HAP-1 (cell line): ENCODE results near the gene ASB10.

Experiments used
- DNase-seq, 2 experiments: peaks; one replicate each; pipeline ENCODE4 v3.0.0-alpha.2; 2016 to 2020; ENCODE audit warnings: low spot score in 2 of 2
- H3K27me3 ChIP-seq: fragments of 250-450 bp; sonication (Bioruptor Pico); 2 replicates; pipeline ENCODE4 v1.5.1; 2020; ENCODE audit warnings: low read depth, mild to moderate bottlenecking, moderate library complexity
- H3K36me3 ChIP-seq: fragments of 250-450 bp; sonication (Bioruptor Pico); replicated peaks from 2 replicates; pipeline ENCODE4 v1.5.1; 2020; ENCODE audit warnings: mild to moderate bottlenecking
- H3K4me1 ChIP-seq: fragments of 250-450 bp; sonication (Bioruptor Pico); 2 replicates; pipeline ENCODE4 v1.5.1; 2020; ENCODE audit warnings: mild to moderate bottlenecking
- H3K4me3 ChIP-seq: fragments of 250-450 bp; sonication (Bioruptor Pico); 2 replicates; pipeline ENCODE4 v1.5.1; 2020; ENCODE audit warnings: mild to moderate bottlenecking, moderate library complexity
- H3K9me3 ChIP-seq: fragments of 250-450 bp; sonication (Bioruptor Pico); 2 replicates; pipeline ENCODE4 v1.5.1; 2020; ENCODE audit warnings: mild to moderate bottlenecking, moderate library complexity
- in situ Hi-C: fragments of 300-500 bp; cut with MboI; formaldehyde crosslinking; loops from 3 replicates; pipeline ENCODE4 v1.14.3; 2020; ENCODE audit warnings: low sequenced_read_pairs, inconsistent platforms, mixed read lengths

Gene ASB10

GRCh38 chr7:151186640-151187408 lies at the start of gene ASB10:
TSS of gene ASB10 (minus strand) at chr7:151187250. CDS start at chr7:151187130, 120 bp downstream.
- Histone ChIP-seq H3K9me3 (no peaks in the 10 kb centered on the region), H3K4me3 (no peak within 1 kb of the TSS), H3K27me3 (peaks cover 34% of the 10 kb centered on the region), H3K36me3 (no peaks in the 10 kb centered on the region), H3K4me1 (no peaks in the 10 kb centered on the region)
- in situ Hi-C loops = no loop called here
- no peak for DNase-seq

- peaks cover 9% of the 10 kb centered on the region for H3K4me1 ChIP-seq
- H3K4me3 ChIP-seq = no peak overlapping the region
- H3K36me3 ChIP-seq = peaks cover 72% of the 10 kb centered on the region
- H3K27me3 ChIP-seq = no peaks in the 10 kb centered on the region
- H3K9me3 ChIP-seq = no peaks in the 10 kb centered on the region
- no peak for DNase-seq
- in situ Hi-C loops = no loop called here
Measured at GRCh38 chr7:151236406-151236805, 49.4 kb upstream of the ASB10 start.

GRCh38 chr7:151235091-151235787 lies 48.2 kb upstream of the ASB10 start:
- in situ Hi-C loops = no loop called here
- Histone ChIP-seq H3K36me3 (peaks cover 63% of the 10 kb centered on the region), H3K9me3 (no peaks in the 10 kb centered on the region), H3K4me3 (no peak overlapping the region), H3K27me3 (no peaks in the 10 kb centered on the region), H3K4me1 (peaks cover 14% of the 10 kb centered on the region)
- no peak for DNase-seq

GRCh38 chr7:151233804-151234203 lies 46.8 kb upstream of the ASB10 start:
- in situ Hi-C loops = no loop called here
- peak overlapping the region; percentile 89 for H3K4me3 ChIP-seq

GRCh38 chr7:151232917-151233701 lies 46.1 kb upstream of the ASB10 start:
- H3K9me3 ChIP-seq = no peaks in the 10 kb centered on the region
- in situ Hi-C loops = no loop called here
- H3K4me1 ChIP-seq = peaks cover 17% of the 10 kb centered on the region
- H3K36me3 ChIP-seq = peaks cover 47% of the 10 kb centered on the region
- DNase-seq = peak in 1 of 2 experiments; percentile 44
- H3K4me3 ChIP-seq = peak overlapping the region; percentile 89
- H3K27me3 ChIP-seq = no peaks in the 10 kb centered on the region

More at GRCh38 chr7:151233804-151234203, 46.8 kb upstream of the ASB10 start:
- Histone ChIP-seq H3K36me3 (peaks cover 53% of the 10 kb centered on the region), H3K9me3 (no peaks in the 10 kb centered on the region), H3K27me3 (no peaks in the 10 kb centered on the region), H3K4me1 (peaks cover 14% of the 10 kb centered on the region)
- DNase-seq = no peak

GRCh38 chr7:151232091-151232916 lies 45.3 kb upstream of the ASB10 start, which contains the start of gene CHPF2:
TSS of gene CHPF2 (plus strand) at chr7:151232483. CDS start at chr7:151234012, 1,529 bp downstream.
- H3K4me1 ChIP-seq = peaks cover 20% of the 10 kb centered on the region
- H3K4me3 ChIP-seq = peak within 1 kb of the TSS; percentile 89
- peak; percentile 79 to 93 for DNase-seq
- in situ Hi-C loops = no loop called here
- H3K9me3 ChIP-seq = no peaks in the 10 kb centered on the region
- H3K36me3 ChIP-seq = peaks cover 39% of the 10 kb centered on the region
- H3K27me3 ChIP-seq = no peaks in the 10 kb centered on the region

GRCh38 chr7:151231080-151231479 lies 44.0 kb upstream of the ASB10 start:
- no peak for DNase-seq
- no peaks in the 10 kb centered on the region for H3K27me3 ChIP-seq

GRCh38 chr7:151229249-151229648 lies 42.2 kb upstream of the ASB10 start:
- no peaks in the 10 kb centered on the region for H3K9me3 ChIP-seq
- peaks cover 19% of the 10 kb centered on the region for H3K36me3 ChIP-seq
- H3K4me3 ChIP-seq = no peak overlapping the region
- H3K4me1 ChIP-seq = peaks cover 24% of the 10 kb centered on the region
- in situ Hi-C loops = no loop called here
- H3K27me3 ChIP-seq = no peaks in the 10 kb centered on the region
- no peak for DNase-seq

More at GRCh38 chr7:151231080-151231479, 44.0 kb upstream of the ASB10 start:
- in situ Hi-C loops = no loop called here
- Histone ChIP-seq H3K4me1 (peaks cover 20% of the 10 kb centered on the region), H3K36me3 (peaks cover 26% of the 10 kb centered on the region), H3K4me3 (peak overlapping the region; percentile 89; the same call in 1 of the 2 replicates), H3K9me3 (no peaks in the 10 kb centered on the region)

GRCh38 chr7:151228024-151228866 lies 41.2 kb upstream of the ASB10 start:
- Histone ChIP-seq H3K4me3 (peak overlapping the region; percentile 65), H3K36me3 (peaks cover 25% of the 10 kb centered on the region), H3K4me1 (peaks cover 19% of the 10 kb centered on the region), H3K27me3 (no peaks in the 10 kb centered on the region), H3K9me3 (no peaks in the 10 kb centered on the region)
- DNase-seq = no peak
- in situ Hi-C loops = no loop called here

GRCh38 chr7:151226875-151227782 lies 40.1 kb upstream of the ASB10 start, which contains the start of gene ABCF2:
TSS of gene ABCF2 (minus strand) at chr7:151227205. CDS start at chr7:151226458, 747 bp downstream.
- in situ Hi-C loops = no loop called here
- peaks cover 19% of the 10 kb centered on the region for H3K4me1 ChIP-seq
- H3K27me3 ChIP-seq = no peaks in the 10 kb centered on the region
- H3K4me3 ChIP-seq = peak within 1 kb of the TSS; percentile 65
- H3K36me3 ChIP-seq = peaks cover 32% of the 10 kb centered on the region
- peak; percentile 98 to 99 for DNase-seq
- H3K9me3 ChIP-seq = no peaks in the 10 kb centered on the region

- peak overlapping the region; percentile 65 for H3K4me3 ChIP-seq
- in situ Hi-C loops = no loop called here
Measured at GRCh38 chr7:151226560-151226874, 39.5 kb upstream of the ASB10 start.

More at GRCh38 chr7:151226560-151226874, 39.5 kb upstream of the ASB10 start:
- Histone ChIP-seq H3K27me3 (no peaks in the 10 kb centered on the region), H3K4me1 (peaks cover 16% of the 10 kb centered on the region), H3K36me3 (peaks cover 39% of the 10 kb centered on the region), H3K9me3 (no peaks in the 10 kb centered on the region)
- DNase-seq = no peak
